GM18870 (cell line): ENCODE data around the gene LCOR.
"Not testable (repeated sequence)": the region's sequence is repeated elsewhere in the genome, so short reads cannot be mapped to it uniquely, and the experiment has no call there.

Experiments
- ATAC-seq: cut with Tn5 transposase; IDR thresholded peaks from one replicate; pipeline ENCODE4 v1.9.1; 2021; ENCODE audit warnings: moderate library complexity; ENCODE audit not compliant: unreplicated experiment

Gene LCOR

DNA sequence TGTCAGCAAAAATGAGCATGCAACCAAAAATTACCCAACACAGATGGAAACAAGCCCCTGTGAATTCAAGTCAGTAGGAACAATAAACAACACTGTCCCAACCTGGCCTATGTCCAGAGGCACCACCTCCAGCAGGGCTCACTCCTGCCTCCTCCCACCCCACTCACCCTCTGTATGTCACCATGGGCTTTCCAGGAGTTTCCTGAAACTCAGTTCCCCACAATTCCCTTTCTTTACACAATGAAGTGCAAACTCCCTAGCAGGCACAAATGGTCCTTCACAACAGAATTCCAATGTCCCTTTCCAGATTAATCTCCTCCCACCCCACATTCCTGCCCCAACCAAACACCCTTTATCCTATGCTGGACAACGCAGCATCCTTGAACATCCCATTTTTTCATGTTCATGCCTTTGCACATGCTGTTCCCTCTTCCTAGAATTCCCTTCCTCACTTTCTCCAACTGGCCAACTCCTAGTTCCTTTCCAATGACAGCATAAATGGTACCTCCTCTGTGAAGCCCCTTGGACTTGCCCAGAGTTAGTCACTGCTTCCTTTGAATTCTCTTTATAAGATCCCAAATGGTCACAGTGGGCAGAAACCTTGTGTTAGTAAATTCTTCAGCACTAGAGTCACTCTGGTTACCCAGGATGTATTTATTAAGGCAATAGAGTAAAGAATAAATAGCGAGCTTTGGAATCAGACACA is 196.2 kb downstream of the LCOR start:
- no peak for ATAC-seq

DNA sequence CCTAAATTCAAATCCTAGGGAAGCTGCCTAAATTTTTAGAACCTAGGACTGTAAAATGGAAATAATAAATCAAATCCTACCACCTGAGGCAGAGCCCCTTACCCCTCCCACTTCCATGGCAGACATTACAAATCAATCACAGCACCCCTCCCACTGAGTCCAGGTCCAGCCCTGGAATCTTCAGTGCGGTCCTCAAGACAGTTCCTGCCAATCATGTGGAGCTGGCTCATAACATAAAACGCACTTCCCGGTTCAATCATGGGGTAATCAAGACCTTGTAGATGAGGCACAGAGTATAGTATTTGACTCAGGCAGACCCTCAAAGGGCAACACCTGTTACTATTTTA is 196.7 kb downstream of the LCOR start:
- ATAC-seq = no peak

DNA sequence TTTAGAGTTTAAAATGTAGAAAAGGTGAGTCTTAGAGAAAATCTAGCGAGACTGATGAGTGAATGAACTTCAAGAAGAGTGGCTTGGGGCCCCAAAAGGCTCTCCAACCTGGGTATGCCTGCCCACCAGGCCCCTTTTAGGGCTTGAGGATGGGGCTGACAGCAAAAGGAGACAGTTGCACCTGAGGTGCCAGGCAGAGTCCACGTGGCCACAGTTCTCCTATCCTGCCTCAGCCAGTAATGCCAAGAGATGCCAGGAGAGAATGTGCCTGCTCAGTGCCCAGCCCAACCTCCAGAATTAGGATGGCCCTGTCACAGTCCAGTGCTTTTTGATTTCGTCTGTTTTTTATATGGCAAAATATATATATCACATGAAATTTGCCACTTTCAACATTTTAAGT is 197.2 kb downstream of the LCOR start:
- ATAC-seq = no peak

DNA sequence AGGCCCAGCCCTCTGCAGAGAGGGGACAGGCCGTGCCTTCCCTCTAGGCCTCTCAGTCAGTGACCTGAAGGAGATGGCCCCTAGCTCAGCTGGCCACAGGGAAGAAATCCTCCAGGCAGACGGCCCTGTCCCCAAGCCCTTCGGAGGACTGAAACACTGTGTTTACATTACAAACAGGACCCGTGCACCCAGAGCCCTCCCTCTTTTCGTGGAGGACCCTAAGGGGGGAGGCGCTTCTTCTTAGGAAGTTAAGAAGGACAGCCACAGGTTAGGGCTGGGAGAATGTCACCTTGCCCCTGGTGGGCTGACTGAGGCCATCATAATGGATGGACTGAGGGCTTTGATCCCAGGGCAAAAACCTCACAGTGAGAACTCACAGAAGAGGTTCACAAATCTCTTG is 198.8 kb downstream of the LCOR start:
- no peak for ATAC-seq

DNA sequence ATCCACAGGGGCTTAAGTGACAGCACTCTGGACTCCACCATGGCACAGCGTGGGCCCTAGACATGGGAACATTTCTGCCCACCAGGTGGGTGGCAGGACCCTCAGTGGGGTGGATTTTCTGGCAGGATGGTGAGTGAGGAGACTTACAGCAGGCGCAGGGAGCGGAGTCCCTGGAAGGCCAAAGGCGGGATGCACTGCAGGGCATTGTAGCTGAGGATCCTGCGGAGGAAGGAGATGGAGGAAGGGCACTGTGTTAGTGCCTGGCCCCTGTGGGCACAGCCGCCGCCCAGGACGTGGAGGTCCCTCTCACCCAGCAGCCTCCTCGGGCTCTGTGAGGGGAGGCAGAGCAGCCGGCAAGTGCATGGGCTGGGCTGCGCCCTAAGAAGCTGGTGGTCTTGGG is 199.4 kb downstream of the LCOR start:
- ATAC-seq = no peak

DNA sequence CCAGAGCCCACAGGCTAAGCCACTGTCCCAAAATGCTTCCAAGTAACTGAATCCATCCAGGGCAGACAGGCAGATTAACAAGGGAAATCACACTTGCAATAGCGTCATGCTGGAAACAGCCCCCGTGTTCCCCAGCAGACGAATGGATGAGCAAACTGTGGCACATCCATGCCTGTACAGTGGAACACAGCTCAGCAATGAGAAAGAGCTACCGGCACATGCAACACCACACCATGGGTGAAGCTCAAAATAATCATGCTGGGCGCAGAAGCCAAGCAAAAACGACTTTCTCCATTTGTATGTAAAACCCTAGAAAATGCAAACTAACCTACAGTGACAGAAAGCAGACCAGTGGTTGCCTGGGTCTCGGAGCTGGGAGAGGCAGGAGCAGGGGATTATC is 200.5 kb downstream of the LCOR start:
- ATAC-seq = no peak

DNA sequence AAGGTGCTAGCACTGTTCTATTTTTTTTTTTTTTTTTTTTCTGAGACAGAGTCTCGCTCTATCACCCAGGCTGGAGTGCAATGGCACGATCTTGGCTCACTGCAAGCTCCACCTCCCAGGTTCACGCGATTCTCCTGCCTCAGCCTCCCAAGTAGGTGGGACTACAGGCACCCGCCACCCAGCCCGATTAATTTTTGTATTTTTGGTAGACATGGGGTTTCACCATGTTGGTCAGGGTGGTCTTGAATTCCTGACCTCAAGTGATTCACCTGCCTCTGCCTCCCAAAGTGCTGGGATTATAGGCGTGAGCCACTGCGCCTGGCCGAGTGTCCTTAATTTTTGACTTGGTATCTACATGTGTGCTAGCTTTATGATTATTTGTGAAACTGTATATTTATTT is 201.7 kb downstream of the LCOR start:
- ATAC-seq = not testable (repeated sequence)

DNA sequence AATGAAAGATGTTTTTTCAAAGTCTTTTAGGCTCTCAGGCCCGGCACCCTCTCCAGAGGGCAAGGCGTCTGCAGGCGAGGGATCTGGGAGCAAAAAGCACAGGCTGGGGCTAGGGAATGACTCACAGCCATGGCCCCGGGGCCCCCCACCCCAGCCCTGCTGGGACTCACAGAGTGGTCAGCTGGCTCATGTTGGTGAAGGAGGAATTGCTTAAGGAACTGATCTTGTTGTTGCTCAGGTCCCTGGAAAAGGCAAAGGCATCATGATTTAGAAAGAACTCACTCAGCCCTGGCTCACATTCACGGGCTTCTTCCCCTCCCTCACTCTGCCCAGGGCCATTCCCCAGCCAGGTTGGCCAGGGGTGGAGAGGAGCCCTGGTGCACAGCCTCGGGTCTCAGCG is 202.2 kb downstream of the LCOR start:
- ATAC-seq = no peak

DNA sequence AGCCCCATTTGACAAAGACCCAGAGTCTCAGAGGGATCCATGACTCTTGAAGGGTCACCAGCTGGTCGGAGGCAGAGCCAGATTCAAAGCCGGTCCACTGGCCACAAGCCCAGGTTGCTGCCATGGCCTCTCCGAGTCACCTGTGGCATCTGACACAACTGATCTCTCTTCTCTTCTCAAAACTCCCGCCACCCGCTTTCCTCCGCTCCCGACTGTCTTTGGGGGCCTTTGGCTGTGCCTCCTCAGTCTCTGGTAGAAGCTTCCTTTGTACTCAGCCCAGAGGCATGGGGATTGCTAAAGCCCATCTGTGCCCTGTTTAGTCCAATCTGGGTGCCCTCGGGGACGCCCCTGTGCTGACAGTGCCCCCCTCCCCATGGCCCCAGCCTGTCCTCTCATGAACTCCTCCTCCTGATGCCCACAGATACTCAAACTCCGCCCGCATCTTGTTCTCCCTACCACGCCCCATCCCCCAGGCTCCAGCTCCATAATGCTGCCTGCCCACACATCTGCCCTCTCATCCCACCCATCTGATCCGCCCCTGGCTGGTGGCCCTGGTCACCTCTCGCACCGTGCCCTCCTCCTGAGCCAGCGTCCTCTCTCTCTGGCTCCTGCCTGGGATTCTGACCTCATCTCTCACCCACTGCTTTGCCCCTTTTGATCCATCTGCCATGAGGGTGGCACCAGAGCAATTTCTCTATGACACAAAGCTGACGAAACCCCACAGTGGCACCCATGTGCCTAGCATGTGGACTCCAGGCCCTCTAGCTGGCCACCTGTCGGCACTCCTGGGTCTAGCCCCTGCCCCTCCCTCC is 203.1 kb downstream of the LCOR start:
- ATAC-seq = no peak

DNA sequence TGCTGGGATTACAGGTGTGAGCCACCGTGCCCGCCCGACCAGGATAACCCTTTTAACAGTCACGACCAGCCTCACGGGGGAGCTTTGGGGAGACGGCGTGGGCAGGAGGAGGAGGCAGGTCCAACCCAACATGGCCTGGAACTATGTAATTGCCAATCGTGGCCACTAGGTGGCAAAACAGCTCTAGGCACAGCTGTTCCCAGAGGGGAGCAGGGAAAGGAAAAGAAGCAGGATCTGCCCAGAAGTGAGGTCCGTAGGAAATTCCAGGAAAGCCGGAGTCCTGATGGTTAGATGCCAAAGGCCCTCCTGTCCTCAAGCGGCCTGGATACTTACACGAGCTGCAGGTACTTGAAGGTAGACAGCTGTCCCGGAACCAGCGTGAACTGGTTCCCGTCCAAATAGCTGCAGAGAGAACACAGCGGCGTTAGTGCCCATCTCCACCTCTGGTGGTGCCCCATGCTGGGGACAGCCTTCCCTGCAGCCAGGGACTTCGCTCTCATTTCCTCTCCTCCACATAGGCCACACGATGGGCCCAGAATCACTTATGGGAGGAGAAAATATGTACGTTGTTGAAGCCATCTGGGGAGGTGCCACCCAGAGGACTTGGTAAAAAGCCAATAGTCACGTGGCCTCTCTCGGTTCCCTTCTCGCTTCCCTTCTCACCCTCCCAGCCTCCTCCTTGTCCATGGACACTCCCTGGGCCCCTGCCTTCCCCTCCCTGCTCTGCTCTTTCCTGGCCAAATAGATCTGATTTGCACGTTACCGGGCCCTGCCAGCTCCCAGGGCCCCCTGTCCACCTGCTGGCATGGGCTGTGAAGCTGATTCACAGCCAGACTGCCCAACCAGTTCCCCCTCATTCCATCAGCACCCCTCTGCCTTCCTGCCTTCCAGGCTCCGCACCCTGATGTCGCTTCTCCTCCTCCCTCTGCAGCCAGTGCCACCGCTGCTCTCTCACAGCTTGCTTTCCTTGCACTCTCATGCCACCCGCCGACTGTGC is 205.6 kb downstream of the LCOR start:
- ATAC-seq = no peak

DNA sequence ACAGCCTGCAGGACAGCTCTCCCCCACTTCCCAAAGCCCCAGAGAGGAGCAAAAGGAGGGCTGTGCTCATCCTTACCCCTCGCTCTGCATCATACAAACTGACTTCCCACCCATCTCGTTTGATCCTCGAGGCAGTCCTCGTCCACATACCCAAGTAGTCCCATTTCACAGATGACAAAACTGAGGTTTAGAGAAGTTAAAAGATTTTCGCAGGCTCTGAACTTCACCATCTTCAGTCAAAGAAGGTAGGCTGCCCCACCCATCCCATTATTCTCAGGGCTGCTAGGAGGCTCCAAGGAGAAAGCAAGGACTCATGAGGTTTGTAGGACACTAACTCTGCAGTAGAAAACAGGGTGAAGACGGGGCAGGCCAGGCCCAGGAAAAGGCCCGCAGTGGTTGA is 206.6 kb downstream of the LCOR start:
- no peak for ATAC-seq

DNA sequence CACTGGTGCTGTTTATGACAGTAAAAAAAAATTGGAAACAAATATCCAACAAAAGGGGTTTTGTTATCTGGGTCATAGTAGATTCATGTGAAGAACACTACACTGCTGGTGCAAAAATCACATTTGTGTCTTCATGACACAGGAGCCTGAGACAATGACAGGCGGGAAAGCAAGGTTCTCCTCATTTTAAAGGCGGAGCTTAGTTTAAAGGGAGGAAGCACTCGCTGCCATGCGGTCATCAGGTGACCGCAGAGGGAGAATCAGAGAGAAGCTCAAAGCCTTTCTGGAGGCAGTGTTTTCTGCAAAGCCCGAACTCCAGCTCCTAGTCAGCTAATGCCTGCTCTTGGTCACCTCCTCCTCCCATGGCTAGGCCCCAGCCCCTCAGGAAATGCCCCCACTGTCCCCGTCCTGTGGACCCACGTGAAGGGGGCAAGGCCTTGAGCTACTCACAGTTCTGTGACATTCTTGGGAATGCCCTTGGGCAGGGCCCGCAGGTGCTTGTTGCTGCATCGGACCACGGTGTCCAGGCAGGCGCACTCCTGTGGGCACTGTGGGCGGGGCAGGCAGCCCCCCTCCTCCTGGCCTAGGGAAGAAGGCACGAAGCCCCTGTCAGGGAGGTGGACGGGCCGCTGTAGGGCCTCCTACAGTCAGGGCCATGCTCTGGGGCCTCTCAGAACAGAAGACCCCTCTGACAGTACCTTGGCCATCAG is 207.6 kb downstream of the LCOR start:
- no peak for ATAC-seq

DNA sequence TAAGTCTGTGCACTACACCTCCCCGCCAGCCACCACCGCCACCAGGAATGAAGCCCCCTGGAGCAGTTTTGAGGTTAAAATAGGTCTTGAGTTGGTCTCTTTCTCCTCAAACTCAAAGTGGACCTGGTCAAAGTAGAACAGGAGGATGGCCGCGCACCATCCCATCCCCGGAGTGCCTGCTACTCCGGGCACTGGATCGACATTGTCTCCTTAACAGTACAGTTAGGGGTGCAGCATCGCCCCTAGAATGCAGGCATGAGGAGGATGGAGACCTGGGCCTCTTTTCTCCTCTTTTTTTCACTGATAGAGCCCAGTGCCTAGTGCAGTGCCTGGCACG is 208.1 kb downstream of the LCOR start:
- no peak for ATAC-seq

DNA sequence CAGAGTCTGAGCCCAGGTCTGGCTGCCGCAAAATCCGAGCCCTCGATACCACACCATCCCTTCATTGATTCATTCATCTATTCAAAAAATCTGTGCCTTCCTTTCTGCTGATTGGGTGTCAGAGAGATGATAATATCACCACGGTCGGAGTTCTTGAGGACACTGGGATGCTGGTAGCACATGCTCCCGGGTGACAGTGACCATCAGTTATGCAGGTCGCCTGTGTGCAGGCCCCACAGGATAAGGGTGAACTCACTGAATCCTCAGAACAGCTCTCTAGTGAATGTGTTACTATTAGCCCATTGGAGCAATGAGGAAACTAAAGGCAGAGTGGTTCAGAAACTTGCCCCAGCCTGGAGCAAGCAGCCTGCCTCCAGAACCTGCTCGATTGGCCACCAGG is 208.6 kb downstream of the LCOR start:
- no peak for ATAC-seq

DNA sequence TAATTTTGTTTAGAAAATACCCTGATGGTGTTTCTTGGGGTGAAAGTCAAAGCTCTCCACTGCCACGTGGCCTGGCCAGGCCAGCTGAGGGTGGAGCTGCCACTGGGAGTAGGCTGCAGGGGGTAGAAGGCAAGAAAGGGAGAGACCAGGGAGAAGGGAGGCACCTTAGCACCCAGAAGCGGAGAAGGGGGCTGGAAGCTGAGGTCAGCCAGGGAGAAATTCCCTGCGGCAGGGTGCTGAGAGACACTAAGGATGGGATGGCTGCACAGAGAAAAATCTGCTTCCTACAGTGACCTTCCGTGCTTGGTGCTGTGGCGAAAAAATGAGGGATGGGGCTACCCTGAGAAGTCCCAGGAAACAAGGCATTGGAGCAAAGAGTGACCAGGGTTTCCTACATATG is 210.0 kb downstream of the LCOR start:
- no peak for ATAC-seq

DNA sequence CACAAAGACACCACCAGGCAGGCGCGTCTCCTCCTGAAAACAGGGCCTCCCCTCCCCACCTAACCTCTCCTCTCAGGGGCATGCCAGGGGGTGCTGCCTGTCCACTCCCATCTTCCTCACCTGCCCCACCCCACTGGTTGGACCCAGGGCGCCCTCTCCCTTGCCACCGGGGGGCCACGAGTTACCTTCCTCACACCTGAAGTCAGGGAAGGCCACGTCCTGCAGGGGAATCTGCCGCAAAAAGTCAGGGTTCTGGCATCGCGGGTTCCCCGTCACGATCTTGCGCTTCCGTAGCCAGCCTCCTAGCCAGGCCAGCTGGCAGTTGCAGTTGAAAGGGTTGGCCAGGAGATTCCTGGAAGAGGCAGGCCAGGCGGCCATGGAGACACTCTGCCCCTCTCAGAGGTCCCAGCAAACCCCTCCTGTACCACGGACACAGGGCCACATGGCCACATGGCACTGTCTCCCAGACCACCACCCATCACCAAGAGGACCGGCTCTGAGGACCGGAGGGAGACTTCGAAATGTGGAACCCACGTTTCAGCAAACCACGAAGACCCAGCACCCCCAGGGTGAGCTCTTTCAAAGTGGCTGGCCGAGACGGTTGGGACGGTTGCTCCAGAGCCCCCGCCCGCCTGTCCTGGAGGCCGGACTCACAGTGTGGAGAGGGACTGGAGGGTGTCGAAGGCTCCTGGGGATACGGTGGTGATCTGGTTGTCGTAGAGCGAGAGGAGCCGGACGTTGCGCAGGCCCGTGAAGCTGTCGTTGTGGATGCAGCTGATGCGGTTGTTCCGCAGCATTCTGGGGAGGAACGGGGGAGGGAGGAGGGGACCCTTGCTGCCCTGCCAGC is 210.8 kb downstream of the LCOR start:
- ATAC-seq = no peak

DNA sequence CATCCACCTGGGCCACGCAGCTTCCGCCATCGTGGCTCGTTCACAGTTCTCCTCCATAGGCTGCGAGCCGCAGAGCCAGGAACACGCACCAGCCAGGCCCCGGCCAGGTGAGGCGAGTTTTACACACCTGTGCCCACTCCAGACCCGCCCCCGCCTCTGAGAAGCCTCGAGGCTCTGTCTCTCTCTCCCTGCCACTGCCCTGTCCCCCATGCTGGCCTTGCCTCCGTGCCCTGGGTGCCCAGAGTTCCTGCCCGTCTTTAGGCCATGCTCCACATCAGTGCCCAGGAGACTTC is 211.4 kb downstream of the LCOR start:
- ATAC-seq = no peak
